Camera-type eye (tissue), 1 donor: Measurements from ENCODE around the gene MICB. TPM values are rescaled to one million over a fixed set of nuclear protein-coding genes. Genes with fewer than 3 reads are reported as not detected.

Source experiments
- total RNA-seq: library from RNA; depleted of rRNA; stranded (reverse); fragments of >200 nt; gene quantifications from one replicate; pipeline ENCODE4 v1.2.3, GENCODE V29; 2014

Gene MICB
- total RNA-seq: 2.8 TPM

DNA sequence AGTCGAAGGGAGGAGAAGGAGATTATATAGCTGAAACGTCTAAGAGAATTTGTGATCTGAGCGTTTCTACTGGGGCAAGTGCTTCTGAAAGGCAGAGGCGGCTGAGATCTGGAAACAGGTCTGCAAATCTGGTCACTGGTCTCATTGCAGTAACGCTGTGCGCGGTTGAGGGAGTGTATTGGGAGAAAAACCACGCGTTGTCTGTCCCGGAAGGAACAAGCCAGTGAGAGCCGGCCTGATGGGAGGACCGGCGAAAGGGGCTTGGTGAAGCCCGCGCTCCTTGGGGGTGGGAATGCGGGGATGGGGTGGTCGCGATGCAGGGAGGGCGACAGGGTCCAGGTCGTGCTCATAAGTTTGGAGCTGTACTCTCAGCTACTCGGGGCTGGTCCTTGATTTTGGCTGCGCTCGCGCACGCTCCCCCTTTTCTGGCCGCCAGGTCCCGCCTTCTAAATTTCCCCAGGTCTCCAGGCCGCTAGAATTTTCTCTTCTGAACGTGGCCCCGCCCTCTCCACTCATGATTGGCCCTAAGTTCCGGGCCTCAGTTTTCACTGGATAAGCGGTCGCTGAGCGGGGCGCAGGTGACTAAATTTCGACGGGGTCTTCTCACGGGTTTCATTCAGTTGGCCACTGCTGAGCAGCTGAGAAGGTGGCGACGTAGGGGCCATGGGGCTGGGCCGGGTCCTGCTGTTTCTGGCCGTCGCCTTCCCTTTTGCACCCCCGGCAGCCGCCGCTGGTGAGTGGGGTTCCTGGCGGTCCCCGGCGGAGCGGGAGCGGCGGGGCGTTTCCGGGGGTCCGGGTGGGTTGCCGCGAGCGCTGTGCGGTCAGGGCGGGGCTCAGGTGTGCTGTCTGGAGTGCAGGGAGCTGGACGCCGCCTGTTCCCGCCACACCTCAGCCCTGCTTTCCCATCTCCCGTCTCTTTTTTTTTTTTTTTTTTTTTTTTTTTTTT, at the start of gene MICB:
Gene MICB, plus strand, starts transcription at position 615 of the 946 bp plus-strand sequence. Its CDS starts 49 bp downstream, at position 664.

DNA sequence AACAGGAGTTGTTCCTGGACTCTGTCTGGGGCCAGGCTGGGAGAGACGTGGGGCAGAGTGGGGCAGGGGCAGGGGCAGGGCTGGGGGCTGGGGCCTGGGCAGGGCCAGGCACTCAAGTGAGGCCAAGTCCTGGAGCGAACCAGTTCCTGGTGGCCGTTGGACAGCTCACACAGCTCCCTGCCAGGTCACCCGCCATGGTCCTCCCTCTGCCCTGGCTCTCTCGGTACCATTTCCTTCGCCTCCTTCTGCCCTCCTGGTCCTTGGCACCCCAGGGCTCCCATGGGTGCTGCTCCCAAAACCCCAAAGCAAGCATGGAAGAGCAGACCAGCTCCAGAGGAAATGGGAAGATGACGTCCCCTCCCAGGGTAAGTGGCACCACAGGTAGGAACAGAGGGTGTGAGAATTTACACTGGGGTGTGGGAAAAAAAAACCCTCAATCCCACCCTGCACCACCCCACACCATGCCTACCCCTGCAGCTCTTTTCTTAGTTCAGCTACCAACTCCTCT, 30.9 kb downstream of the MICB start, which contains the start of gene MCCD1:
Gene MCCD1, plus strand, starts transcription at position 142 of the 508 bp plus-strand sequence. Its CDS starts 53 bp downstream, at position 195.

DNA sequence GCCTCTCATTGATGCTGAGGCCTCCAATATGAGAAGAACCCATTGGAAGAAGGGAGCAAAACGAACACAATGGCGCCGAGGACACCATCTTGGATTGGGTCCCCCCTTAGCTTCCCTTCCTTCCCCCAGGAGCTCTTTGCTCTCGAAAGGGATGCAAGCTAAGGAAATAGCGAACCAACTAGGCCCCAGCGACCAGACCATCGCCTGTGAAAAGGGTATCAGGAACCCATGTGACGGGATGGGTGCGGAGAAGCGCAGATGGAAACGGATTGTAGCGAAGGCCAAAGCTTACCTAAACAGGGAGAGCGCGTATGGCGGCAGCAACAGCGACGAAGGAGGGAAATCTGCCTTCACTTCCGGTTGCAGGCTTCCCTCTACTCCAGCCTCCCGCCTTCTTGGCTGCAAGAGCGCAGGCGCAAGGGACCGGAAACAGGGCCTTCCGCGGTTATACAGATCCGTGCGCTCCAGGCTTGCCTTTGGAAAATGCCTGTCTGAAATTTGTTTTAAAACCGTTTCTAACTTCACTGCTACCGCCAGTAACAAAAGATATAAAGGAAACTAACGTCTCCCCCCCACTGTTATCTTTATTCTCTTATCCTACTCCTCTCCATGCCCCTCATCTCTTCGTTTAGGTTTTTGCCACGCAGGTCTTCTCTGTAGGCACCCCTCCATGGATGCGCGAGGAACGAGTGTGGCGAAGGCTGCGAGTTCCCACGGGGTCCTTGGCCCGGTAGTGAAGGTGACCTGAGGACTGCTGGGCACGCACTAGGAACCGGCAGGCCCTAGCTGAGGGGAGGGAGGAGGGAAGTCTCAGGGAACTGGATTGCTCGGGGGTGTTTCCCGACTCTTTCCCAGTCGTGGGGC, 43.9 kb downstream of the MICB start, which contains the start of gene DDX39B:
Gene DDX39B, minus strand, starts transcription at position 346 of the 864 bp plus-strand sequence. CDS start 1,471 bp downstream, outside the sequence.

DNA sequence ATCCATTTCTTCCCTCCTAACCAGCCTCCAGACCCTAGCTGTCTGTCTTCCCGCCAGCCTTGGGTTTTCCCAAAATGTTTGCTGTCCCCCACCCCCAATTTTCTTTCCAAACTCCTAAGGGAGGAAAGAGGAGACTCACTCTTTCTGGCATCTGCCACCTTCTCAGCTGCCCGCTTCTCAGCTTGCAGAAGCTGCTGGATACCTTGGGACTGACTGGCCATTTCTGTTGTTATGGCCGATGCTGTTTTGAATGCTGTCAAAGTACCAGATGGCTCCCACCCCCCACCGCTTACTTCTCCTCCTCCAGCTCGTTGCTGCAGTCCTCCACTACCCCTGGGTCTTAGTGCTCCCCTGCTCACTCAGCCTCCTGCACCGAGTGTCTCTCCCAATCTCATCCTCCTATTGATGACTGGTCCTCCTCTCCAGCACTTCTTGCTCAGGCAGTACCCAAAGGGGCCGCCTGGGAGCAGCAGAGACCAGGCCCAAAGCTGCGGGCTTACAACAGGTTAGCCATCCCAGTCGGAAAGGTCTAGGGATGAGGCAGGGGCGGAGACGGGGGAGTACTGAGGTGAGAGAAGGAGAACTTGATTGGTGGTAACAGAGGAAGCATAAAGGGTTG, 48.5 kb downstream of the MICB start, which contains the start of gene ATP6V1G2:
Gene ATP6V1G2, minus strand, starts transcription at position 270 of the 619 bp plus-strand sequence. Its CDS starts 49 bp downstream, at position 221.

DNA sequence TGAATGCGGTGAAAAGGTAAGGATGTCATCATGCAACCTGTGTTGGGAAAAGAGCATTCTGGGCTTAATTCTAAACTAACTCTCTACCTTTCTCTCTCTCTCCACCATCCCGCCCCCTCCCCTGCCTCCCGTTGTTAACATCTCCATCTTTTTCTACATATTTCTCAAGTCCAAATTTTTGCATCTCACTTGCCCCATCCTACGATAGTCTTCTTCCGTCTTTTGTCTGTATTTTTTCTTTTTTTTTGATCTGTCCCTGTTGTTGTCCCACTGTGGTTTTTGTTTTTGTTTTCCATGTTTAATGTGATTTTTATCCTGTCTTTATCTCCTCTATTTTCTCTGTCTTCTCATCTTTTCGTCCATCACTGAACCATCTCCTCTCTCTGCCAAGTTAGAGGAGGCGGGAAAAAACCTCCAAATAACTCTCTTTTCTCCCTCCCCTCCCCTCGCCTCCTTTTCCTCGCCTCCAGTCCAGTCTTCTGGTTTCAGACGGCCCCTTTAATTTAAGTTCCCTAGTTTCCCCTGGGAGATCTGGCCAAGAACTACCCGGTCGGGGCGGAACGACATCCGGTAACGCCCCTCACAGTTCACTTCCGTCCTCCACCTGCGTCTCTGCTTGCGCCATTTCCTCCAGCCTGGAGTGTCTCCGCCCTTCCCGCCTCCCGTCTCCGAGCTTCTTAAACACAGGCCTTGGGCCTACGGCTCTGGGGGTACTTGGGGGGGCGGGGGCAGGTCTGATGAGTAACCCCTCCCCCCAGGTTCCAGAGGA, 49.2 kb downstream of the MICB start, which contains the start of gene NFKBIL1:
Gene NFKBIL1, plus strand, starts transcription at position 651 of the 769 bp plus-strand sequence. Its CDS starts 87 bp downstream, at position 738.

Other genes starting within 250 kb of the MICB start
- gene HLA-C, start 226.1 kb upstream of the MICB start, total RNA-seq: 23.3 TPM
- 169 TPM for gene HLA-B, start 141.0 kb upstream of the MICB start, total RNA-seq
- 9.9 TPM for gene MICA, start 94.5 kb upstream of the MICB start, total RNA-seq
- not detected for gene MCCD1, start 30.8 kb downstream of the MICB start, total RNA-seq
- 327 TPM for gene DDX39B, start 43.9 kb downstream of the MICB start, total RNA-seq
- 19.2 TPM for gene ATP6V1G2, start 48.5 kb downstream of the MICB start, total RNA-seq
- gene NFKBIL1, start 49.5 kb downstream of the MICB start, total RNA-seq: 21.8 TPM
- gene LTA, start 74.1 kb downstream of the MICB start, total RNA-seq: not detected
- not detected for gene TNF, start 77.4 kb downstream of the MICB start, total RNA-seq
- 1.4 TPM for gene LTB, start 84.3 kb downstream of the MICB start, total RNA-seq
- gene LST1, start 88.1 kb downstream of the MICB start, total RNA-seq: 11.2 TPM
- not detected for gene NCR3, start 94.9 kb downstream of the MICB start, total RNA-seq
- 10.5 TPM for gene AIF1, start 117.1 kb downstream of the MICB start, total RNA-seq
- 88.1 TPM for gene PRRC2A, start 122.6 kb downstream of the MICB start, total RNA-seq
- gene BAG6, start 154.5 kb downstream of the MICB start, total RNA-seq: 226 TPM
- 1.0 TPM for gene APOM, start 157.7 kb downstream of the MICB start, total RNA-seq
- 19.6 TPM for gene C6orf47, start 162.6 kb downstream of the MICB start, total RNA-seq
- gene GPANK1, start 166.9 kb downstream of the MICB start, total RNA-seq: 18.6 TPM
- gene CSNK2B, start 167.9 kb downstream of the MICB start, total RNA-seq: 108 TPM
- gene LY6G5B, start 171.8 kb downstream of the MICB start, total RNA-seq: 2.3 TPM
- gene LY6G5C, start 182.9 kb downstream of the MICB start, total RNA-seq: 1.9 TPM
- gene ABHD16A, start 205.2 kb downstream of the MICB start, total RNA-seq: 53.2 TPM
- not detected for gene LY6G6F, start 208.7 kb downstream of the MICB start, total RNA-seq
- not detected for gene LY6G6D, start 217.2 kb downstream of the MICB start, total RNA-seq
- gene LY6G6C, start 223.6 kb downstream of the MICB start, total RNA-seq: not detected
- 0.55 TPM for gene MPIG6B, start 225.2 kb downstream of the MICB start, total RNA-seq
- gene DDAH2, start 231.2 kb downstream of the MICB start, total RNA-seq: 108 TPM
- gene CLIC1, start 238.4 kb downstream of the MICB start, total RNA-seq: 89.1 TPM
- 16.5 TPM for gene MSH5, start 241.9 kb downstream of the MICB start, total RNA-seq